Central memory CD4-positive, alpha-beta T cell (primary cell): ENCODE measurements around the gene BRMS1L.
"Not testable (repeated sequence)": the region's sequence is repeated elsewhere in the genome, so short reads cannot be mapped to it uniquely, and the experiment has no call there.

Experiments
- DNase-seq: peaks from one replicate; pipeline ENCODE4 v3.0.0; 2022

BRMS1L gene

DNA sequence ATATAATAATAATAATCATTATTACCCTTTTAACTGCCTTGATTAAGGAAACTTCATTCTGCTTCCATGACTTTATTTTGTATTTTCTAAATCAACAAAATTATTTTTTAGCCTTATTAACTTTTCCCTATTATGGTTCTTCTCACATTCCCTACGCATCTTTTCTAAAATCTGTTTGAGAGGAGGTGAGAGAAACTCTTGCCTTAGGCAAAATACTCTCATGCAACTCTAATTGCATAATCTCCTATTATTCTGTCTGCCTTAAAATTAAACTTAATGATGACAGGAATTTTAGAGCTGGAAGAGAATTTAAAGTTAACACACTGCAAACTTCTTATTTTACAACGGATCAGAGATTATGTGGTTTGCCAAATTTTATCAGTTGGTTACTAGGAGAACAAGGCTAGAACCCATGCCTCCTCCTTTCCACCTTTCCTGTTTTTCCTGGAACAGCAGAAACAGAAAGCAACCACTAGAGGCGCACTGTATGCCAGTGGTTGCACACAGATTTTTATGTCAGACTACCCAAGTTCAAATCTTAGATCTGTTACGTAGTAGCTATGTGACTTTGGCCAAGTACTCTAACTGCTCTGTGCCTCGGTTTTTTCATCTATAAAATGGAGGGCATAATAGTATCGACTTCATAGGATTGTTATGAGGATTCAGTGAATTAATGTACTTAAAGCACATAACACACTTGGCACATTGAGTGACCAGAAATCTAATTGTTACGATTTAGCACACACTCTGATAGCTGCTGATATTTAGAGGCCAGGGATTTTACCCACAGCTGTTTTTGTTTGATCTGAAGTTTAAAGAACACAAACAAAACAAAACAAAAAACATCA lies 4.3 kb upstream of the BRMS1L start:
- peak; percentile 12 for DNase-seq

GRCh38 chr14:35822501-35822900 lies 3.6 kb upstream of the BRMS1L start:
- DNase-seq: no peak

DNA sequence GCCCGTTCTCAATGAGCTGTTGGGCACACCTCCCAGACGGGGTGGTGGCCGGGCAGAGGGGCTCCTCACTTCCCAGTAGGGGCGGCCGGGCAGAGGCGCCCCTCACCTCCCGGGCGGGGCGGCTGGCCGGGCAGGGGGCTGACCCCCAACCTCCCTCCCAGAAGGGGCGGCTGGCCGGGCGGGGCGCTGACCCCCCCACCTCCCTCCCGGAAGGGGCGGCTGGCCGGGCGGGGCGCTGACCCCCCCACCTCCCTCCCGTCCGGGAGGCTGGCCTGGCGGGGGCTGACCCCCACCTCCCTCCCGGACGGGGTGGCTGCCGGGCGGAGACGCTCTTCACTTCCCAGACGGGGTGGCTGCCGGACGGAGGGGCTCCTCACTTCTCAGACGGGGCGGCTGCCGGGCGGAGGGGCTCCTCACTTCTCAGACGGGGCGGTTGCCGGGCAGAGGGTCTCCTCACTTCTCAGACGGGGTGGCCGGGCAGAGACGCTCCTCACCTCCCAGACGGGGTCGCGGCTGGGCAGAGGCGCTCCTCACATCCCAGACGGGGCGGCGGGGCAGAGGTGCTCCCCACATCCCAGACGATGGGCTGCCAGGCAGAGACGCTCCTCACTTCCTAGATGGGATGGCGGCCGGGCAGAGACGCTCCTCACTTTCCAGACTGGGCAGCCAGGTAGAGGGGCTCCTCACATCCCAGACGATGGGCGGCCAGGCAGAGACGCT lies 1.5 kb upstream of the BRMS1L start:
- DNase-seq: not testable (repeated sequence)

DNA sequence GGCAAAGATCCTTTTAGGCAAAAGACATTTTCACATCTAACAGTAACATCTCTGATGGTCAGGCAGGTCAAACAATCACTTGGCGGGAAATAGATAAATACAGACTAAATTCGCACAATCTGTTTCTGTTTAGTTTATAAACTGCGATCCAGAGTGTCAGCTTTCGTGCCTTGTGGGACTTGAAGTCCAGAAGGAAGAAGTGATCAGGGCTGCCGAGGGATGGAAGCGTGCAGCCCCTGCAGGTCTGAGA lies 245 bp upstream of the BRMS1L start:
- no peak for DNase-seq

- DNase-seq: no peak
Observed at GRCh38 chr14:35826952-35827416, 846 bp downstream of the BRMS1L start.

DNA sequence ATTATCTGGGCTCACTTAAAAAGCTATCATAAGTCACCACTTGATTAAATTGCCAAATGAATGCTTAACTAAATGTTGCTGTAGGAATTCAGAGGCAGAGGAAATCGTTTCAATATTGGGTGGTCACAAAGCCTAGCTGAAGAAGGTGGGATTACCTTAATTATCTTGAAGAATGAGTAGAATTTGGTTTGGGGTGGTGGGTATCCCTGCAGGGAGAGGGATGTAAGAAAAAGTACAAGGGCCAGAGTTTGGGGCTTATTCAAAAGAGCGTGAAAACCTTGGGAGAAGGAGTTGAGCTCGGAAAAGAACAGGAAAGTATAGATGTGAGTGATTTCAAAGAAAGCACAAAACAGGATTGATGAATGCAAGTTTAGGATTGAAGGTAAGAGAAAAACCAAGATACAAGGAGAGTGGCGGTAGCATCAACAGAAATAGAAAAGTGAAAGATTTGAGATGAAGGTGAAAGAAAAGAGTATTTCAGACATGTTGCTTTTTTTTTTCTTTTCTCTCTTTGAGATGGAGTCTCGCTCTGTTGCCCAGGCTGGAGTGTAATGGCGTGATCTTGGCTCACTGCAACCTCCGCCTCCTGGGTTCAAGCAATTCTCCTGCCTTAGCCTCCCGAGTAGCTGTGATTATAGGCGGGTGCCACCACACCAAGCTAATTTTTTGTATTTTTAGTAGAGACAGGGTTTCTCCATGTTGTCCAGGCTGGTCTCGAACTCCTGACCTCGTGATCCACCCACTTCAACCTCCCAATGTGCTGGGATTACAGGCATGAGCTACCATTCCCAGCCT lies 1.7 kb downstream of the BRMS1L start:
- DNase-seq: no peak

DNA sequence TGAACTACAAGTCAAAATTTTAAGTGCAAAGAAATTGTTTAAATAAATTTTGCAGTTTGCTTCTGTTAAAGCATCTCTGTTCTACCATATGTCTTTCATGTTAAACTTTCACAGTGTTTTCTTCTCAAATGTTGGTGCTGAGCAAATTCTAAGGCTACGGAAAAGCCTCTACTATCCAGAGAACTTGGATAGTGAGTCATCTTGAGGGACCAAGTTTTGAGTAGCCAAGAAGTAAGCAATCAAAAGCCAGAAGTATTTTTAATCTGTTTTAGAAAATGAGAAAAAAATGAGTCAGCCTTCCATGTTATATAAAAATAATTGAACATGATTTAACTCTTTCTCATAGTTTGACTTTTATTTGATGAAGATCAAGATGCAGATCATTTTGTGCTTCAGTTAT lies 3.3 kb downstream of the BRMS1L start:
- no peak for DNase-seq

GRCh38 chr14:35835208-35835982 lies 9.3 kb downstream of the BRMS1L start:
- DNase-seq: no peak

DNA sequence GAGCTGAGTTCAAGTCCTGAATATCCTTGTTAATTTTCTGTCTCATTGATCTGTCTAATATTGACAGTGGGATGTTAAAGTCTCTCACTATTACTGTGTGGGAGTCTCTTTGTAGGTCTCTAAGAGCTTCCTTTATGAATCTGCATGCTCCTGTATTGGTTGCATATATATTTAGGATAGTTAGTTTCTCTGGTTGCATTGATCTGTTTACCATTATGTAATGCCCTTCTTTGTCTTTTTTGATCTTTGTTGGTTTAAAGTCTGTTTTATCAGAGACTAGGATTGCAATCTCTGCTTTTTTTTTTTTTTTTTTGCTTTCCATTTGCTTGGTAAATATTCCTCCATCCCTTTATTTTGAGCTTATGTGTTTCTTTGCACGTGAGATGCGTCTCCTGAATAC lies 15.6 kb downstream of the BRMS1L start:
- DNase-seq: not testable (repeated sequence)

DNA sequence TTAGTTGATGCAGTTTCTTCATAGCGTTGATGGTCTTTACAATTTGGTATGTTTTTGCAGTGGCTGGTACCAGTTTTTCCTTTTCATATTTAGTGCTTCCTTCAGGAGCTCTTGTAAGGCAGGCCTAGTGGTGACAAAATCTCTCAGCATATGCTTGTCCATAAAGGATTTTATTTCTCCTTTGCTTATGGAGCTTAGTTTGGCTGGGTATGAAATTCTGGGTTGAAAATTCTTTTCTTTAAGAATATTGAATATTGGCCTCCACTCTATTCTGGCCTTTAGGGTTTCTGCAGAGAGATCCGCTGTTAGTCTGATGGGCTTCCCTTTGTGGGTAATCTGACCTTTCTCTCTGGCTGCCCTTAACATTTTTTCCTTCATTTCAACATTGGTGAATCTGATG lies 16.1 kb downstream of the BRMS1L start:
- DNase-seq: not testable (repeated sequence)

GRCh38 chr14:35844494-35844893 lies 18.4 kb downstream of the BRMS1L start:
- no peak for DNase-seq

- no peak for DNase-seq
Observed at GRCh38 chr14:35847636-35848035, 21.5 kb downstream of the BRMS1L start.

GRCh38 chr14:35849122-35849521 lies 23.0 kb downstream of the BRMS1L start:
- no peak for DNase-seq

GRCh38 chr14:35851823-35852222 lies 25.7 kb downstream of the BRMS1L start:
- DNase-seq: no peak

DNA sequence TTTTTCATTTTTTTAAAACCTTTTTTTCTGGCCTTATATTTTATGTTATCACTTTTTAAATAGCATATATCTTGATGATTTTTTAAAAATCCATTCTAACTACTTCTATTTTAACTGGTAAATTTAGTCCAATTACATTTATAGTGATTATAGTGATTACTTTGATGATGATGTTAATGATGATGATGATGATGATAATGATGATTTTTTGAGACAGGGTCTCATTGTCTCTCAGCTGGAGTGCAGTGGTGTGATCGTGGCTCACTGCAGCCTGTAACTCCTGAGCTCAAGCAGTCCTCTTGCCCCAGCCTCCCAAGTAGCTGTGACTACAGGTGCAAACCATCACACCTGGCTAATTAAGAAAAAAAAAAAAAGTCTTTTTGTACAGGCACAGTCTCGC lies 27.1 kb downstream of the BRMS1L start:
- DNase-seq: no peak

DNA sequence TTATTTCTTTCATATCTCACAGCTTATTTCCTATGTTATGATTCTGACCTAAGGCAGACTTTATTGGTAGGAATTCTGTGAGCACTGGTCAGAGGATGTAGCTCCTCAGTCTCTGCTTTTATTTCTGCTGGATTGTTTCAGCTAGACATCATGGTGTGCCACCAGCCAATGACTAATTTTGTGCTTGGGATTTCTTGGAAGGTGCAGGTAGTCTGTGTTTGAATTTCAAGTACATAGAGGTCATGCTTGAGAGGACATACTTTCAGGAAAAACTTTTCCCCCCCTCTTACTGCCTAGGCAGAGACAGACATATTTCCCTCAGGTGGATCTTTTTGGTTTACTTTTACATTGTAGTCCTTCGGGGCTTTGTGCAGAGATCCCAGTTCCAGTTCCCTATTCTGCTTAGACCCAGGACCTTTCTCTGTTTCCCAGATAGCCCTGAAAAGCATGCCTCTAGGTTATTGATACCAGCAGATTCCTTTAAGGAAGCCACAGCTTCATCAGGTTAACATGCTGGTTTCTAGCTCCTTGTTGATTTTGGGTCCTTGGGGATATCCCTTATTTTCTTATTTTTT lies 28.6 kb downstream of the BRMS1L start:
- DNase-seq: no peak

GRCh38 chr14:35855876-35856481 lies 29.8 kb downstream of the BRMS1L start:
- DNase-seq: no peak

DNA sequence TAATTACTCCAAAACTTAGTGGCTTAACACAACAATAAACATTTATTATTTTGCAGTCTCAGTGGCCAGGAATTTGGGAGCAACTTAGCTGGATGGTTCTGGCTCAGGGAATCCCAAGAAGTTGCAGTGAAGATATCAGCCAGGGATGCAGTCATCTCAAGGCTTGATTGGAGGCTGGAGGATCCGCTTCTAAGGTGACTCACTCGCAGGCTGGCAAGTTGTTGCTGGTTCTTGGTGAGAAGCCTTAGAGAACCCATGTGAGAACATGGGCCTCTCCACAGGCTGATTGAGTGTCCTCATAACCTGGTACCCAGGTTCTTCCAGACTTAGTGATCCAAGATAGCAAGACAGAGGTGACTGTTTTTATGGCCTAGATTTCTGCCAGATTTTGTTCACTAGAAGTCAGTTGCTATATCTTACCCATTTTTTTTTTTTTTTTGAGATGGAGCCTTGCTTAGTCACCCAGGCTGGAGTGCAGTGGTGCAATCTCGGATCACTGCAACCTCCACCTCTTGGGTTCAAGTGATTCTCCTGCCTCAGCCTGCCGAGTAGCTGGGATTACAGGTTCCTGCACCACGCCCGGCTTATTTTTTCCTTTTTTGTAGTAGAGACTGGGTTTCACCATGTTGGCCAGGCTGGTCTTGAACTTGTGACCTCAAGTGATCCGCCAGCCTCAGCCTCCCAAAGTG lies 32.5 kb downstream of the BRMS1L start:
- no peak for DNase-seq

- no peak for DNase-seq
Observed at GRCh38 chr14:35861204-35861868, 35.2 kb downstream of the BRMS1L start.

GRCh38 chr14:35865611-35866324 lies 39.6 kb downstream of the BRMS1L start:
- no peak for DNase-seq
